Measurements from ENCODE around the gene MACROD2. TPM values are rescaled to one million over a fixed set of nuclear protein-coding genes. Genes with fewer than 3 reads are reported as not detected.

The MACROD2 gene
- total RNA-seq, 1 experiment from 2014 or later, result 1.6 TPM

DNA sequence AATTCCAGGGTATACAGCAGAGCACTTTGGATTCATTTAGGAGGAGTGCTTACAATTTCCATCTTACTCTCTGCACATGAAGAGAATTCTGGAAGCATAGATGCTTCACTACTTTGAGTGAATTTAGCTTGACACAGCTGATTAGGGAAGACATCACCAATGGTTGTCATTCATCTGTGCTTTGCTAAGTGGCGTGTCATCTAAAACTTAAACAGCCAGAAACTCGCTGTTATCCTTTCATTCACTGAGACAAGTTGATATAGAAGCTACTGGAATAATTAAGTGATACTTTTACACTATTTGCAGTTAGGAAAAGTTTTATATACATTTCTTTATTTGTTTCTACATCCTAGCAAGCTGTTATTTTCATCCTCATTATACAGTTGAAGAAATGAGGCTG, 977.4 kb downstream of the MACROD2 start:
- no peaks in the 10 kb centered on the region for H3K27me3 Mint-ChIP-seq (ENCODE audit: low read depth)
- H2BK15ac ChIP-seq (ENCODE audit: low read depth, low read length), result no peak overlapping the region
- no peak overlapping the region for H4K8ac ChIP-seq (replicated peaks; ENCODE audit: insufficient read length, low read depth, low read length)
- H3K56ac ChIP-seq (ENCODE audit: insufficient read length, low read depth, low read length), result no peak overlapping the region
- no peaks in the 10 kb centered on the region for H3K23me2 ChIP-seq (ENCODE audit: insufficient read length, low read depth, low read length, poor library complexity, severe bottlenecking)
- H3K4ac ChIP-seq (ENCODE audit: low read depth, low read length), result no peak overlapping the region
- H2AK5ac ChIP-seq (ENCODE audit: insufficient read length, low read length), result no peak overlapping the region
- H3K79me2 ChIP-seq (ENCODE audit: insufficient read depth, low read length), result no peaks in the 10 kb centered on the region
- H3K9ac ChIP-seq (ENCODE audit: extremely low read depth, insufficient read length, low read length), result no peak overlapping the region
- H4K20me1 ChIP-seq (ENCODE audit: control insufficient read depth, insufficient read depth, insufficient read length), result no peaks in the 10 kb centered on the region
- H3K9me3 Mint-ChIP-seq, result no peaks in the 10 kb centered on the region
- H3K14ac ChIP-seq (ENCODE audit: insufficient read depth, low read length), result no peak overlapping the region
- WGBS (ENCODE audit: extremely low coverage, insufficient read length, low lambda C conversion rate), result no CpG with 5 or more reads among the region's 2 CpGs
- H3K23ac ChIP-seq (ENCODE audit: insufficient read length, low read depth, low read length), result no peak overlapping the region
- no peaks in the 10 kb centered on the region; the same call in 1 of the 2 replicates for H3K4me1 ChIP-seq (ENCODE audit: insufficient read depth, low read length)
- no peaks in the 10 kb centered on the region for H3K79me1 ChIP-seq (ENCODE audit: insufficient read depth, low read depth, low read length, poor library complexity, severe bottlenecking)
- no peak overlapping the region for H2BK120ac ChIP-seq (ENCODE audit: low read depth, low read length, poor library complexity, severe bottlenecking)
- no peak overlapping the region for H3K18ac ChIP-seq (ENCODE audit: insufficient read length, low read depth, low read length)
- no peak overlapping the region for H2BK20ac ChIP-seq (ENCODE audit: low read depth, low read length, poor library complexity, severe bottlenecking)
- H4K91ac ChIP-seq (ENCODE audit: insufficient read length, low read depth, low read length), result no peak overlapping the region
- H3T11ph ChIP-seq (ENCODE audit: low read length), result no peak overlapping the region
- H2BK5ac ChIP-seq (ENCODE audit: insufficient read length, low read length), result no peak overlapping the region
- H2AFZ ChIP-seq (ENCODE audit: low read length), result no peak overlapping the region
- no peaks in the 10 kb centered on the region for H3K9me3 ChIP-seq (ENCODE audit: control insufficient read depth, low read depth, low read length)
- H3K27ac Mint-ChIP-seq, result no peak overlapping the region
- H3K27ac ChIP-seq (ENCODE audit: insufficient read length, low read depth, low read length), result no peak overlapping the region
- peaks cover 4 to 8% of the 10 kb centered on the region in 2 experiments for H3K4me1 Mint-ChIP-seq
- TF ChIP-seq, protein P1, sequence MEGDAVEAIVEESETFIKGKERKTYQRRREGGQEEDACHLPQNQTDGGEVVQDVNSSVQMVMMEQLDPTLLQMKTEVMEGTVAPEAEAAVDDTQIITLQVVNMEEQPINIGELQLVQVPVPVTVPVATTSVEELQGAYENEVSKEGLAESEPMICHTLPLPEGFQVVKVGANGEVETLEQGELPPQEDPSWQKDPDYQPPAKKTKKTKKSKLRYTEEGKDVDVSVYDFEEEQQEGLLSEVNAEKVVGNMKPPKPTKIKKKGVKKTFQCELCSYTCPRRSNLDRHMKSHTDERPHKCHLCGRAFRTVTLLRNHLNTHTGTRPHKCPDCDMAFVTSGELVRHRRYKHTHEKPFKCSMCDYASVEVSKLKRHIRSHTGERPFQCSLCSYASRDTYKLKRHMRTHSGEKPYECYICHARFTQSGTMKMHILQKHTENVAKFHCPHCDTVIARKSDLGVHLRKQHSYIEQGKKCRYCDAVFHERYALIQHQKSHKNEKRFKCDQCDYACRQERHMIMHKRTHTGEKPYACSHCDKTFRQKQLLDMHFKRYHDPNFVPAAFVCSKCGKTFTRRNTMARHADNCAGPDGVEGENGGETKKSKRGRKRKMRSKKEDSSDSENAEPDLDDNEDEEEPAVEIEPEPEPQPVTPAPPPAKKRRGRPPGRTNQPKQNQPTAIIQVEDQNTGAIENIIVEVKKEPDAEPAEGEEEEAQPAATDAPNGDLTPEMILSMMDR (conservative IDR thresholded peaks at IDR 0.05), result no peak
- no peak for DNase-seq
- H3K27me3 ChIP-seq (ENCODE audit: insufficient read depth, low read length), result no peaks in the 10 kb centered on the region
- H2BK12ac ChIP-seq (ENCODE audit: insufficient read length, low read depth, low read length), result no peak overlapping the region
- H3K36me3 Mint-ChIP-seq (ENCODE audit: insufficient read depth in 1 of 3, low read depth in 3 of 3), result peaks cover 0 to 2% (median 0%) of the 10 kb centered on the region in 3 experiments; a peak in 1 of 7 replicates
- no peak overlapping the region for H3K4me3 Mint-ChIP-seq
- H4K5ac ChIP-seq (ENCODE audit: insufficient read length, low read depth, low read length), result no peak overlapping the region
- no peak overlapping the region for H3K4me2 ChIP-seq (ENCODE audit: insufficient read depth, insufficient read length, low read length)

All from H9 (cell line).